Measurements from ENCODE around the gene LCE2A.

GRCh38 chr1:152747831-152748230 lies 49.7 kb downstream of the LCE2A start:
- no peak for TF ChIP-seq POLR2A (IDR thresholded peaks at IDR 0.05)
- no peak for TF ChIP-seq CTCF (IDR thresholded peaks at IDR 0.05)
